C4-2B (cell line): ENCODE measurements around the gene TAAR8.
"Not testable (repeated sequence)": the region's sequence is repeated elsewhere in the genome, so short reads cannot be mapped to it uniquely, and the experiment has no call there.

ENCODE experiments used
- H3K27ac ChIP-seq: fragments of 450-650 bp; 2 replicates; pipeline ENCODE4 v1.5.1; 2017
- ZFX ChIP-seq: fragments of 450-650 bp; IDR thresholded peaks from 2 replicates; pipeline ENCODE4 v1.6.1; 2017
- TF ChIP-seq, protein P1 (sequence below): fragments of 450-650 bp; conservative IDR thresholded peaks from 2 replicates; pipeline ENCODE4 v1.5.1; 2017; ENCODE audit warnings: mild to moderate bottlenecking

The TAAR8 gene

DNA sequence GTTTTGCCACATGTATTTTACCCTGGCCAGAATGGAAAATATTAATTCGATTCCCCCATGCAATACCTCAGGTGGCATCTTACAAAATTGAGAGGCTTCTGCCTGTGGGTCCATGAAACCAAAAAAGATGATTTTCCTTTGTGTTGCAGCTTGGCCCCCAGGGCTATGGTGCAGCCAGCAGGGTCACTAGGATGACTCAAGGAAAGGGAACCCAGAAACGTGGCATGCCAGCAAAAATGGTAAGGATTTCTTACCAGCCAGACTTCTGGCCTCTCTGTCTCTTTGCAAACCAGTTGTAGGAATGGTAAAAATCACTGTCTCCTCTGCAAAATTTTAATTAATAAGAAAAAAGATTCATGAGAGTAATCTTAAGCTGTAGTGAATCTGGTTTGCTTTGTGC, 26.0 kb upstream of the TAAR8 start:
- TF ChIP-seq ZFX = no peak
- TF ChIP-seq, protein P1, sequence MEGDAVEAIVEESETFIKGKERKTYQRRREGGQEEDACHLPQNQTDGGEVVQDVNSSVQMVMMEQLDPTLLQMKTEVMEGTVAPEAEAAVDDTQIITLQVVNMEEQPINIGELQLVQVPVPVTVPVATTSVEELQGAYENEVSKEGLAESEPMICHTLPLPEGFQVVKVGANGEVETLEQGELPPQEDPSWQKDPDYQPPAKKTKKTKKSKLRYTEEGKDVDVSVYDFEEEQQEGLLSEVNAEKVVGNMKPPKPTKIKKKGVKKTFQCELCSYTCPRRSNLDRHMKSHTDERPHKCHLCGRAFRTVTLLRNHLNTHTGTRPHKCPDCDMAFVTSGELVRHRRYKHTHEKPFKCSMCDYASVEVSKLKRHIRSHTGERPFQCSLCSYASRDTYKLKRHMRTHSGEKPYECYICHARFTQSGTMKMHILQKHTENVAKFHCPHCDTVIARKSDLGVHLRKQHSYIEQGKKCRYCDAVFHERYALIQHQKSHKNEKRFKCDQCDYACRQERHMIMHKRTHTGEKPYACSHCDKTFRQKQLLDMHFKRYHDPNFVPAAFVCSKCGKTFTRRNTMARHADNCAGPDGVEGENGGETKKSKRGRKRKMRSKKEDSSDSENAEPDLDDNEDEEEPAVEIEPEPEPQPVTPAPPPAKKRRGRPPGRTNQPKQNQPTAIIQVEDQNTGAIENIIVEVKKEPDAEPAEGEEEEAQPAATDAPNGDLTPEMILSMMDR = no peak
- no peak overlapping the region for H3K27ac ChIP-seq

DNA sequence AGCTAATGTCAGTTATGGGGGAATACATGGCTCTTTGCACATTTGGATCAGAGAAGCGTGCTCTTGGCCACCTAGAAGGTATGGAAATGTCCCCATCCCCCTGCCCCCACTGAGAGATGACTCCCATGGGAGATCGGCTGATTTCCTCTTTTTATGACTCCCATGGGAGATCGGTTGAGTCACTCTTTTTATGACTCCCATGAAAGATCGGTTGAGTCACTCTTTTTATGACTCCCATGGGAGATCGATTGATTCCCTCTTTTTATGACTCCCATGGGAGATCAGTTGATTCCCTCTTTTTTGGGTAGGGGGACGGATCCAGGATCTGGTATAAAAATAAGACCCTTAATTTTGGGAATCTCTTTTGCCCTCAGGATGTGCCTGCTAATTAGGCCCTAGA, 24.7 kb upstream of the TAAR8 start:
- H3K27ac ChIP-seq = no peak overlapping the region
- TF ChIP-seq, protein P1 = no peak
- no peak for TF ChIP-seq ZFX

DNA sequence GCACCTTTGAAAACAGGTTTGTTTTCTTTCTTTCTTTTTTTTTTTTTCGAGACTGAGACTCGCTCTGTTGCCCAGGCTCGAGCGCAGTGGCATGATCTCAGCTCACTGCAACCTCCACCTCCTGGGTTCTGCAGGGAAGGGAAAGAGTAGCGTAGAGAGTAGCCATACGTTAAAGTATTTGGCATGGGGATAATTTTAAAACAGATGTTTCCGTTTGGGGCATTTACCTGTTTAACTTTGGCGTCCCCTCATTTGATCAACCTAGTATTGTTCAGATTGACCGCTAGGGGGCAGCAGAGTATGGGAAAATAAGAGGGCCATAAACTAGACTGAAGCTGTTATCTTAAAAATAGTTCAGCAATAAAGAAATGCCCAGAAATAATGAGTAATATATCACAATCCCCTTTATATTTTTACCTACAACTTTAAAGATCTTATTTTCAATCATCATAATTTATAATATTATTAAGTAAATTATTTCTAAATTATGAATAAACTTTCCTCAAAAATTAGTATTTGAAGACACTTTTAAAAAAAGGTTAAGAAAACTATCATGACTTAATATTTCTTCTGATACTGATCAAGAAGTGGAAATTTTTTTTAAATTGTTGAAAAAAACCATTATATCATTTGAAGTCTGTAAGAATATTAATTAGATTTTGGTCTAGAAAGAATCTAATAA, 22.0 kb upstream of the TAAR8 start:
- no peak for TF ChIP-seq ZFX
- TF ChIP-seq, protein P1 = peak; percentile 85
- no peak overlapping the region for H3K27ac ChIP-seq

DNA sequence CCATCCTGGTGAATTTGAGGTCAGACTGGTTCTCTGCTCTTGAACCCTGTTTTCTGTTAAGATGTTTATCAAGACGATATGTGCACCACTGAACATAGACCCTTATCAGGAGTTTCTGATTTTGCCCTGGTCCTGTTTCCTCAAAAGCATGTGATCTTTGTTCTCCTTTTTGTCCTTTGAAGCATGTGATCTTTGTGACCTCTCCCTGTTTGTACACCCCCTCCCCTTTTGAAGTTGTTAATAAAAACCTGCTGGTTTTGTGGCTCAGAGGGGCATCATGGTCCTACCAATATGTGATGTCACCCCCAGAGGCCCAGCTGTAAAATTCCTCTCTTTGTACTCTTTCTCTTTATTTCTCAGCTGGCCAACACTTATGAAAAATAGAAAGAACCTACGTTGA, 17.9 kb upstream of the TAAR8 start:
- H3K27ac ChIP-seq = not testable (repeated sequence)

DNA sequence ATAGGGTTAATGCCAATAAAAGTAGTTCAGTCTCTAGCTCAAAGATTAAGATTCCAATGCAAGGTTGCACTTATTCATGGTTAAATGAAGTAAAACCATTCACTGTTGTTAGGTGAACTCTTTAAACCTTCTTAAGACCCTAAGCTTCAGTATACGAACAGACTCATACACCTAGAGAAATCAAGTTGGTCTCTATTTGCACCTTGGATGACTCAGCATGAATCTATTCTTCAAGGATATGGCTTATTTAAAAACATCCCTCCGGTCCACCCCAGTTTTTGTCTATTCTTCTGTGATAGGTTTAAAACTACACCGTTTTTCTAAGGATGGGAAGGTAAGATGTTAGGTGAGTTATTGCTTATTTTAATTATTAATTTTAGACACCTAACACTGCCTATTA, 15.3 kb upstream of the TAAR8 start:
- TF ChIP-seq ZFX = no peak
- TF ChIP-seq, protein P1 = no peak
- H3K27ac ChIP-seq = no peak overlapping the region

DNA sequence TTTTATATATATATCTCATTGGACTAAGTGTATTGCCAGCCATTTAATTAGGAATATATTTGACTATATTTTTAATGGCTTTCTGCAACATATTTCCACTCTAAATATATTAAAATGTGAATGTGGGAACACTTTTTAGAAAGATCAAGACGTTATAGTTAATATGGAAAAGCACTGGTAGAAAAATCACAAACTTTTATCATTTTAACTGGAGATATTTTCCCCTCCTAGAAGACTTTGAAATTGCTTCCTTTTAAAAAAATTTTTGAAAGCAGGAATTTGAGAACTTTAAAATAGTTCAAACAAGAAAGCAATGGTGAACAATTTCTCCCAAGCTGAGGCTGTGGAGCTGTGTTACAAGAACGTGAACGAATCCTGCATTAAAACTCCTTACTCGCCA, 14.5 kb upstream of the TAAR8 start, which contains the start of gene TAAR9:
TAAR9 (plus strand) TSS at position 301 of the 400 bp plus-strand sequence; CDS start at position 314, 13 bp downstream.
- TF ChIP-seq ZFX = no peak
- TF ChIP-seq, protein P1 = no peak
- no peak within 1 kb of the TSS for H3K27ac ChIP-seq

DNA sequence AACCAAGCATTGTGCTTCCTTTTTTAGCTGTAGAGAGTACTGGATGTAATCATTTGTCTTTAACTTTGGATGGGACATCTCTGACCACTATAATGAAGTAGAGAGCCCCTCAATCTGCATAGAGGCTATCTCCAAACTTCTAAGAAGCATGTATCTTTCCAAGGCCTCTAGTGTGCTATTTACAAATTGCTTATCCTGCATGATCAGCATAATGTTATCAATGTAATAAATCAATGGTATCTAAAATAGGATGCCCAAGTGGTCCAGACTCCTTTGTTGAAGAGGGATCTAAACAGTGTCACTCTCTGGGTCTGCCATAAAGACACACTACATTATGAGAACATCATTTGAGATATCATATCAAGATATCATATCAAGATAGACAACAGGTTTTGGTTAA, 7.6 kb upstream of the TAAR8 start:
- H3K27ac ChIP-seq = no peak overlapping the region
- TF ChIP-seq, protein P1 = no peak
- no peak for TF ChIP-seq ZFX

DNA sequence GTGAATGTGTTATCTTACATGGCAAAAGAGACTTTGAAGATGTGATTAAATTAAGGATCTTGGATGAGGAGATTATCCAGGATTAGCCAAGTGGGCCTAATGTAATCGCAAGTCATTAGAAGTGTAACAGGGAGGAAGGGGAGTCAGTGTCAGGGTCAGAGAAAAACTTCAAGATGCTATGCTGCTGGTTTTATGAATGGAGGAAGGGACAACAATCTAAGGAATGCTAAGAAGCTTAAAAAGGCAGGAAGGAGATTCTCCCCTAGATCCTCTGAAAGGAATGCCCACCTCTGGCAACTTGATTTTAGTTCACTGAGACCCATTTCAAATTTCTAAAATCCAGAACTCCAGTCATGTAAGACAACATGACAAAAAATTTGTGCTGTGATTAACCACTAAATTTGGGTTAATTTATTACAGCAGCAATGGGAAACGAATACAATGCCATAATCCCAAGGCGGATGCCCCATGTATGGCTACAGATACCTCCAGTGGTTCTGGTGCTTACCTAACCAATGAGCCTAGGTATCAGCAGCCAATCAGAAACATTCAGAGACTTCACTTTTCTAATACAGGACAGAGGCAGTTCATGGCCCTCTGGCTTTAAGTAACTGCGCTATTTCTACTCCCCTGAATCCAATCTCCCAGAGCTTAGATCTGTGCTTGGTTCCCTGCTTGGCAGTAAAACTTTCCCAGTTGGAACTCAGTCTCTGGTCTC, 3.6 kb upstream of the TAAR8 start:
- no peak overlapping the region for H3K27ac ChIP-seq
- TF ChIP-seq ZFX = no peak
- TF ChIP-seq, protein P1 = no peak
